Liver (tissue), 3 donors: ENCODE measurements around the gene DEFB131A.
"Not testable (repeated sequence)": the region's sequence is repeated elsewhere in the genome, so short reads cannot be mapped to it uniquely, and the experiment has no call there.

Source experiments
- NR2F2 ChIP-seq: IDR thresholded peaks from 2 replicates; pipeline ENCODE4 v1.6.1; 2016; ENCODE audit warnings: antibody characterized with exemption
- YY1 ChIP-seq: IDR thresholded peaks from 2 replicates; pipeline ENCODE4 v1.6.1; 2016; ENCODE audit warnings: antibody characterized with exemption, mild to moderate bottlenecking
- TF ChIP-seq, protein P1 (sequence below): fragments of 150-350 bp; IDR thresholded peaks from 2 replicates; pipeline ENCODE4 v1.5.1; 2017; ENCODE audit warnings: improper control_type of control experiment, low read depth, low read length; ENCODE audit not compliant: missing input control
- donor health status: healthy.
- donor health status: healthy.

- not testable (repeated sequence) for TF ChIP-seq YY1, NR2F2
- TF ChIP-seq, protein P1, sequence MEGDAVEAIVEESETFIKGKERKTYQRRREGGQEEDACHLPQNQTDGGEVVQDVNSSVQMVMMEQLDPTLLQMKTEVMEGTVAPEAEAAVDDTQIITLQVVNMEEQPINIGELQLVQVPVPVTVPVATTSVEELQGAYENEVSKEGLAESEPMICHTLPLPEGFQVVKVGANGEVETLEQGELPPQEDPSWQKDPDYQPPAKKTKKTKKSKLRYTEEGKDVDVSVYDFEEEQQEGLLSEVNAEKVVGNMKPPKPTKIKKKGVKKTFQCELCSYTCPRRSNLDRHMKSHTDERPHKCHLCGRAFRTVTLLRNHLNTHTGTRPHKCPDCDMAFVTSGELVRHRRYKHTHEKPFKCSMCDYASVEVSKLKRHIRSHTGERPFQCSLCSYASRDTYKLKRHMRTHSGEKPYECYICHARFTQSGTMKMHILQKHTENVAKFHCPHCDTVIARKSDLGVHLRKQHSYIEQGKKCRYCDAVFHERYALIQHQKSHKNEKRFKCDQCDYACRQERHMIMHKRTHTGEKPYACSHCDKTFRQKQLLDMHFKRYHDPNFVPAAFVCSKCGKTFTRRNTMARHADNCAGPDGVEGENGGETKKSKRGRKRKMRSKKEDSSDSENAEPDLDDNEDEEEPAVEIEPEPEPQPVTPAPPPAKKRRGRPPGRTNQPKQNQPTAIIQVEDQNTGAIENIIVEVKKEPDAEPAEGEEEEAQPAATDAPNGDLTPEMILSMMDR, result not testable (repeated sequence)
These were observed 38.4 kb upstream of the DEFB131A start for GRCh38 chr4:9405774-9406173.
